ENCODE data around the gene GPR183.

- TF ChIP-seq POLR2A (IDR thresholded peaks at IDR 0.05; ENCODE audit: control extremely low read depth in 1 of 2, low read depth in 2 of 2, low read length in 2 of 2) (no peak), RFX5 (IDR thresholded peaks at IDR 0.05; ENCODE audit: borderline replicate concordance, low read depth, low read length) (no peak), YY1 (IDR thresholded peaks at IDR 0.05; ENCODE audit: low read depth, low read length) (no peak), RAD21 (IDR thresholded peaks at IDR 0.05 in 1 of 2, conservative IDR thresholded peaks at IDR 0.05 in 1 of 2; ENCODE audit: low read depth in 2 of 2, low read length in 2 of 2) (no peak), MAFK (IDR thresholded peaks at IDR 0.05; ENCODE audit: low read depth, low read length) (no peak), ASH2L (IDR thresholded peaks at IDR 0.05; ENCODE audit: low read length) (no peak), SP4 (IDR thresholded peaks at IDR 0.05; ENCODE audit: low read length) (no peak), EZH2 (IDR thresholded peaks at IDR 0.05; ENCODE audit: low read depth, low read length, severe bottlenecking) (no peak), TCF12 (IDR thresholded peaks at IDR 0.05; ENCODE audit: low read depth, low read length) (no peak), POLR2AphosphoS5 (IDR thresholded peaks at IDR 0.05; ENCODE audit: low read depth, low read length) (no peak; the same call in 1 of the 2 replicates)
- TF ChIP-seq, protein P1, sequence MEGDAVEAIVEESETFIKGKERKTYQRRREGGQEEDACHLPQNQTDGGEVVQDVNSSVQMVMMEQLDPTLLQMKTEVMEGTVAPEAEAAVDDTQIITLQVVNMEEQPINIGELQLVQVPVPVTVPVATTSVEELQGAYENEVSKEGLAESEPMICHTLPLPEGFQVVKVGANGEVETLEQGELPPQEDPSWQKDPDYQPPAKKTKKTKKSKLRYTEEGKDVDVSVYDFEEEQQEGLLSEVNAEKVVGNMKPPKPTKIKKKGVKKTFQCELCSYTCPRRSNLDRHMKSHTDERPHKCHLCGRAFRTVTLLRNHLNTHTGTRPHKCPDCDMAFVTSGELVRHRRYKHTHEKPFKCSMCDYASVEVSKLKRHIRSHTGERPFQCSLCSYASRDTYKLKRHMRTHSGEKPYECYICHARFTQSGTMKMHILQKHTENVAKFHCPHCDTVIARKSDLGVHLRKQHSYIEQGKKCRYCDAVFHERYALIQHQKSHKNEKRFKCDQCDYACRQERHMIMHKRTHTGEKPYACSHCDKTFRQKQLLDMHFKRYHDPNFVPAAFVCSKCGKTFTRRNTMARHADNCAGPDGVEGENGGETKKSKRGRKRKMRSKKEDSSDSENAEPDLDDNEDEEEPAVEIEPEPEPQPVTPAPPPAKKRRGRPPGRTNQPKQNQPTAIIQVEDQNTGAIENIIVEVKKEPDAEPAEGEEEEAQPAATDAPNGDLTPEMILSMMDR (IDR thresholded peaks at IDR 0.05; ENCODE audit: control extremely low read depth in 1 of 3, insufficient read depth in 1 of 3, low read depth in 1 of 3, low read length in 3 of 3), result no peak
These were observed 43.9 kb downstream of the GPR183 start for GRCh38 chr13:99263126-99263785.
